MM.1S (cell line): ENCODE results near the gene CCL4L2.
"Not testable (repeated sequence)": the region's sequence is repeated elsewhere in the genome, so short reads cannot be mapped to it uniquely, and the experiment has no call there.

Experiments
- CTCF ChIP-seq: fragments of 300-600 bp; sonication (generic); IDR thresholded peaks from 2 replicates; pipeline ENCODE4 v1.5.1; 2016; ENCODE audit warnings: antibody characterized with exemption, low read length, mixed read lengths
- EZH2 ChIP-seq: fragments of 300-600 bp; sonication (generic); optimal IDR thresholded peaks from 2 replicates; pipeline ENCODE3; 2017; ENCODE audit warnings: low read depth, mild to moderate bottlenecking, antibody characterized with exemption, low read length, mixed read lengths

GRCh38 chr17:36207383-36207782, 3.5 kb upstream of the CCL4L2 start:
- TF ChIP-seq CTCF, EZH2: not testable (repeated sequence)
